Measurements from ENCODE around the gene KRT3. TPM values are rescaled to one million over a fixed set of nuclear protein-coding genes. Genes with fewer than 3 reads are reported as not detected.

KRT3 gene
- total and polyA plus RNA-seq, 9 of the 15 experiments (the other 6 are each of a cell fraction or from before 2014, with no cell fraction given): not detected

DNA sequence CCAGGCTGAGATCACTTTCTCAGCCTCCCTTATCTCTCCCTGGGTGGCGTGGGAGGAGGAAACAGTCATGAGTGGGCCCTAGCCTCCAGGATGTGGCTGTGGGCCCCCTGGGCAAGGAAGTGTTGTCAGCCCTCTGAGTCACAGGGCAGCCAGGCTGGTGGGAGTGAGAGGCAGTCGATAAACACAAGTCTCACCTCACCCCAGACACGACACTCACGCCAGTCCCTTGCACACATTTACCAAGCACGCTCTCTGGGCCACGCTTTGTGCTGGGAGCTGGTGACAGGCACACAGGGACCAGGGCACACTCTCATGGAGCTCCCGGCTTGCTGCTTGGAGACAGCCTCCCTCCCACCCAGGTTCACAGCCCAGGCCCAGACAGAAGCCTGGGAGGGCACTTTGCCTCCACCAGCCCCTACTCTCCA is 40.1 kb upstream of the KRT3 start (continued):
- TF ChIP-seq, protein P1, sequence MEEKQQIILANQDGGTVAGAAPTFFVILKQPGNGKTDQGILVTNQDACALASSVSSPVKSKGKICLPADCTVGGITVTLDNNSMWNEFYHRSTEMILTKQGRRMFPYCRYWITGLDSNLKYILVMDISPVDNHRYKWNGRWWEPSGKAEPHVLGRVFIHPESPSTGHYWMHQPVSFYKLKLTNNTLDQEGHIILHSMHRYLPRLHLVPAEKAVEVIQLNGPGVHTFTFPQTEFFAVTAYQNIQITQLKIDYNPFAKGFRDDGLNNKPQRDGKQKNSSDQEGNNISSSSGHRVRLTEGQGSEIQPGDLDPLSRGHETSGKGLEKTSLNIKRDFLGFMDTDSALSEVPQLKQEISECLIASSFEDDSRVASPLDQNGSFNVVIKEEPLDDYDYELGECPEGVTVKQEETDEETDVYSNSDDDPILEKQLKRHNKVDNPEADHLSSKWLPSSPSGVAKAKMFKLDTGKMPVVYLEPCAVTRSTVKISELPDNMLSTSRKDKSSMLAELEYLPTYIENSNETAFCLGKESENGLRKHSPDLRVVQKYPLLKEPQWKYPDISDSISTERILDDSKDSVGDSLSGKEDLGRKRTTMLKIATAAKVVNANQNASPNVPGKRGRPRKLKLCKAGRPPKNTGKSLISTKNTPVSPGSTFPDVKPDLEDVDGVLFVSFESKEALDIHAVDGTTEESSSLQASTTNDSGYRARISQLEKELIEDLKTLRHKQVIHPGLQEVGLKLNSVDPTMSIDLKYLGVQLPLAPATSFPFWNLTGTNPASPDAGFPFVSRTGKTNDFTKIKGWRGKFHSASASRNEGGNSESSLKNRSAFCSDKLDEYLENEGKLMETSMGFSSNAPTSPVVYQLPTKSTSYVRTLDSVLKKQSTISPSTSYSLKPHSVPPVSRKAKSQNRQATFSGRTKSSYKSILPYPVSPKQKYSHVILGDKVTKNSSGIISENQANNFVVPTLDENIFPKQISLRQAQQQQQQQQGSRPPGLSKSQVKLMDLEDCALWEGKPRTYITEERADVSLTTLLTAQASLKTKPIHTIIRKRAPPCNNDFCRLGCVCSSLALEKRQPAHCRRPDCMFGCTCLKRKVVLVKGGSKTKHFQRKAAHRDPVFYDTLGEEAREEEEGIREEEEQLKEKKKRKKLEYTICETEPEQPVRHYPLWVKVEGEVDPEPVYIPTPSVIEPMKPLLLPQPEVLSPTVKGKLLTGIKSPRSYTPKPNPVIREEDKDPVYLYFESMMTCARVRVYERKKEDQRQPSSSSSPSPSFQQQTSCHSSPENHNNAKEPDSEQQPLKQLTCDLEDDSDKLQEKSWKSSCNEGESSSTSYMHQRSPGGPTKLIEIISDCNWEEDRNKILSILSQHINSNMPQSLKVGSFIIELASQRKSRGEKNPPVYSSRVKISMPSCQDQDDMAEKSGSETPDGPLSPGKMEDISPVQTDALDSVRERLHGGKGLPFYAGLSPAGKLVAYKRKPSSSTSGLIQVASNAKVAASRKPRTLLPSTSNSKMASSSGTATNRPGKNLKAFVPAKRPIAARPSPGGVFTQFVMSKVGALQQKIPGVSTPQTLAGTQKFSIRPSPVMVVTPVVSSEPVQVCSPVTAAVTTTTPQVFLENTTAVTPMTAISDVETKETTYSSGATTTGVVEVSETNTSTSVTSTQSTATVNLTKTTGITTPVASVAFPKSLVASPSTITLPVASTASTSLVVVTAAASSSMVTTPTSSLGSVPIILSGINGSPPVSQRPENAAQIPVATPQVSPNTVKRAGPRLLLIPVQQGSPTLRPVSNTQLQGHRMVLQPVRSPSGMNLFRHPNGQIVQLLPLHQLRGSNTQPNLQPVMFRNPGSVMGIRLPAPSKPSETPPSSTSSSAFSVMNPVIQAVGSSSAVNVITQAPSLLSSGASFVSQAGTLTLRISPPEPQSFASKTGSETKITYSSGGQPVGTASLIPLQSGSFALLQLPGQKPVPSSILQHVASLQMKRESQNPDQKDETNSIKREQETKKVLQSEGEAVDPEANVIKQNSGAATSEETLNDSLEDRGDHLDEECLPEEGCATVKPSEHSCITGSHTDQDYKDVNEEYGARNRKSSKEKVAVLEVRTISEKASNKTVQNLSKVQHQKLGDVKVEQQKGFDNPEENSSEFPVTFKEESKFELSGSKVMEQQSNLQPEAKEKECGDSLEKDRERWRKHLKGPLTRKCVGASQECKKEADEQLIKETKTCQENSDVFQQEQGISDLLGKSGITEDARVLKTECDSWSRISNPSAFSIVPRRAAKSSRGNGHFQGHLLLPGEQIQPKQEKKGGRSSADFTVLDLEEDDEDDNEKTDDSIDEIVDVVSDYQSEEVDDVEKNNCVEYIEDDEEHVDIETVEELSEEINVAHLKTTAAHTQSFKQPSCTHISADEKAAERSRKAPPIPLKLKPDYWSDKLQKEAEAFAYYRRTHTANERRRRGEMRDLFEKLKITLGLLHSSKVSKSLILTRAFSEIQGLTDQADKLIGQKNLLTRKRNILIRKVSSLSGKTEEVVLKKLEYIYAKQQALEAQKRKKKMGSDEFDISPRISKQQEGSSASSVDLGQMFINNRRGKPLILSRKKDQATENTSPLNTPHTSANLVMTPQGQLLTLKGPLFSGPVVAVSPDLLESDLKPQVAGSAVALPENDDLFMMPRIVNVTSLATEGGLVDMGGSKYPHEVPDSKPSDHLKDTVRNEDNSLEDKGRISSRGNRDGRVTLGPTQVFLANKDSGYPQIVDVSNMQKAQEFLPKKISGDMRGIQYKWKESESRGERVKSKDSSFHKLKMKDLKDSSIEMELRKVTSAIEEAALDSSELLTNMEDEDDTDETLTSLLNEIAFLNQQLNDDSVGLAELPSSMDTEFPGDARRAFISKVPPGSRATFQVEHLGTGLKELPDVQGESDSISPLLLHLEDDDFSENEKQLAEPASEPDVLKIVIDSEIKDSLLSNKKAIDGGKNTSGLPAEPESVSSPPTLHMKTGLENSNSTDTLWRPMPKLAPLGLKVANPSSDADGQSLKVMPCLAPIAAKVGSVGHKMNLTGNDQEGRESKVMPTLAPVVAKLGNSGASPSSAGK (IDR thresholded peaks at IDR 0.05): no peak
- TF ChIP-seq CREM (IDR thresholded peaks at IDR 0.05; ENCODE audit: low read depth): peak; percentile 66
- no peak for TF ChIP-seq CCAR2 (IDR thresholded peaks at IDR 0.05; ENCODE audit: low read depth, low read length)
- TF ChIP-seq, protein P2, sequence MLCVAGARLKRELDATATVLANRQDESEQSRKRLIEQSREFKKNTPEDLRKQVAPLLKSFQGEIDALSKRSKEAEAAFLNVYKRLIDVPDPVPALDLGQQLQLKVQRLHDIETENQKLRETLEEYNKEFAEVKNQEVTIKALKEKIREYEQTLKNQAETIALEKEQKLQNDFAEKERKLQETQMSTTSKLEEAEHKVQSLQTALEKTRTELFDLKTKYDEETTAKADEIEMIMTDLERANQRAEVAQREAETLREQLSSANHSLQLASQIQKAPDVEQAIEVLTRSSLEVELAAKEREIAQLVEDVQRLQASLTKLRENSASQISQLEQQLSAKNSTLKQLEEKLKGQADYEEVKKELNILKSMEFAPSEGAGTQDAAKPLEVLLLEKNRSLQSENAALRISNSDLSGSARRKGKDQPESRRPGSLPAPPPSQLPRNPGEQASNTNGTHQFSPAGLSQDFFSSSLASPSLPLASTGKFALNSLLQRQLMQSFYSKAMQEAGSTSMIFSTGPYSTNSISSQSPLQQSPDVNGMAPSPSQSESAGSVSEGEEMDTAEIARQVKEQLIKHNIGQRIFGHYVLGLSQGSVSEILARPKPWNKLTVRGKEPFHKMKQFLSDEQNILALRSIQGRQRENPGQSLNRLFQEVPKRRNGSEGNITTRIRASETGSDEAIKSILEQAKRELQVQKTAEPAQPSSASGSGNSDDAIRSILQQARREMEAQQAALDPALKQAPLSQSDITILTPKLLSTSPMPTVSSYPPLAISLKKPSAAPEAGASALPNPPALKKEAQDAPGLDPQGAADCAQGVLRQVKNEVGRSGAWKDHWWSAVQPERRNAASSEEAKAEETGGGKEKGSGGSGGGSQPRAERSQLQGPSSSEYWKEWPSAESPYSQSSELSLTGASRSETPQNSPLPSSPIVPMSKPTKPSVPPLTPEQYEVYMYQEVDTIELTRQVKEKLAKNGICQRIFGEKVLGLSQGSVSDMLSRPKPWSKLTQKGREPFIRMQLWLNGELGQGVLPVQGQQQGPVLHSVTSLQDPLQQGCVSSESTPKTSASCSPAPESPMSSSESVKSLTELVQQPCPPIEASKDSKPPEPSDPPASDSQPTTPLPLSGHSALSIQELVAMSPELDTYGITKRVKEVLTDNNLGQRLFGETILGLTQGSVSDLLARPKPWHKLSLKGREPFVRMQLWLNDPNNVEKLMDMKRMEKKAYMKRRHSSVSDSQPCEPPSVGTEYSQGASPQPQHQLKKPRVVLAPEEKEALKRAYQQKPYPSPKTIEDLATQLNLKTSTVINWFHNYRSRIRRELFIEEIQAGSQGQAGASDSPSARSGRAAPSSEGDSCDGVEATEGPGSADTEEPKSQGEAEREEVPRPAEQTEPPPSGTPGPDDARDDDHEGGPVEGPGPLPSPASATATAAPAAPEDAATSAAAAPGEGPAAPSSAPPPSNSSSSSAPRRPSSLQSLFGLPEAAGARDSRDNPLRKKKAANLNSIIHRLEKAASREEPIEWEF (CRISPR knock-in tag; IDR thresholded peaks at IDR 0.05): no peak
- TF ChIP-seq YBX1 (IDR thresholded peaks at IDR 0.05): no peak
- TF ChIP-seq SETDB1 (IDR thresholded peaks at IDR 0.05; ENCODE audit: low read length): no peak
- TF ChIP-seq POLR2G (IDR thresholded peaks at IDR 0.05; ENCODE audit: low read depth, low read length): 0 out of 2 replicates have a peak, but pooled peaks have one; percentile 24
- TF ChIP-seq, protein P3, sequence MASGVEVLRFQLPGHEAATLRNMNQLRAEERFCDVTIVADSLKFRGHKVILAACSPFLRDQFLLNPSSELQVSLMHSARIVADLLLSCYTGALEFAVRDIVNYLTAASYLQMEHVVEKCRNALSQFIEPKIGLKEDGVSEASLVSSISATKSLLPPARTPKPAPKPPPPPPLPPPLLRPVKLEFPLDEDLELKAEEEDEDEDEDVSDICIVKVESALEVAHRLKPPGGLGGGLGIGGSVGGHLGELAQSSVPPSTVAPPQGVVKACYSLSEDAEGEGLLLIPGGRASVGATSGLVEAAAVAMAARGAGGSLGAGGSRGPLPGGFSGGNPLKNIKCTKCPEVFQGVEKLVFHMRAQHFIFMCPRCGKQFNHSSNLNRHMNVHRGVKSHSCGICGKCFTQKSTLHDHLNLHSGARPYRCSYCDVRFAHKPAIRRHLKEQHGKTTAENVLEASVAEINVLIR (CRISPR knock-in tag; IDR thresholded peaks at IDR 0.05): no peak
- no peak for TF ChIP-seq BRCA1 (IDR thresholded peaks at IDR 0.05)
- no peak for TF ChIP-seq BRCA1 (CRISPR knock-in tag; IDR thresholded peaks at IDR 0.05)
- no peak for TF ChIP-seq ZNF583 (CRISPR knock-in tag; IDR thresholded peaks at IDR 0.05)
- no peak for TF ChIP-seq ZNF347 (CRISPR knock-in tag; IDR thresholded peaks at IDR 0.05; ENCODE audit: low read depth)
